ENCODE measurements around the gene CD63.

The CD63 gene

DNA sequence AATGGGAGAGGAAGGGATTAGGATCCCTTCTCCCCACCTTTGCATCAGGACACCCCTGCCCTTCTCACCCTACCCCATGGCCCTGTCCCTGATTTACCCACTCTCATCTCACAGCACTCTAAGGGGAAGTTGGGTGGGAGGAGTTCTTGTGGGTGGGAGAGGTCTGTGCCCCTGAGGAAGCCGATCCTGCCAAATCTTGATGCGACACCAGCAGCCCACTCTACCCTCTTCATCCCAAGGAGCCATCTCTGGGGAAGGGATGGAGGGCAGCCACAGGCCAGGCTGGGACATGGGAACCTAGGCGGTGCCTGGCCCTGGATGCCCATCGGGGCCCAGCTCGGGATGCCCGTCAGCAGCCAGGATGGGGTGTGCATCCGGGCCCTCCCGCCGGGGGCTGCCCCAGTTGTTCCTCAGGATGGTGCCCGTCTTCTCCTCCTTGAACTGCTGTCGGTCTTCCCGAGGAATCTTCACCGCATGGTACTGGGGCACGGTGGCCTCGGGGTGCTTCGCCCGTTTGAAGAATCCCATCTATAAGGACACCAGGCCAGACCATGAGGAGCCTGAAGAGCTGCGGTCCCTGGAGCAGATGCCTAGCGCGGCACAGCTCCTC lies 43.9 kb downstream of the CD63 start:
- no peak for DNase-seq

DNA sequence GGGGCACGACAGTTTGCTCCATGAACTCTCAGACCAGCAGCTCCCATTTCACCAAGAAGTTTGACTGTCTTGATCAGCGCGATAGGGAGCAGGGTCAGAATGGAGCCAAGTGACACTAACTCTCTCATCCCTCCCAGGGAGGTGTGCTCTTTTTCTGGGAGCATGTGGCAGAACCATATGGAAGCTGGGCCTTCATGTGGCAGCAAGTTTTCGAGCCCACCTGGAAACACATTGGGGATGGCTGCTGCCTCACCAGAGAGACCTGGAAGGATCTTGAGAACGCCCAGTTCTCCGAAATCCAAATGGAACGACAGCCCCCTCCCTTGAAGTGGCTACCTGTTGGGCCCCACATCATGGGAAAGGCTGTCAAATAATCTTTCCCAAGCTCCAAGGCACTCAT lies 45.1 kb downstream of the CD63 start:
- DNase-seq: no peak

DNA sequence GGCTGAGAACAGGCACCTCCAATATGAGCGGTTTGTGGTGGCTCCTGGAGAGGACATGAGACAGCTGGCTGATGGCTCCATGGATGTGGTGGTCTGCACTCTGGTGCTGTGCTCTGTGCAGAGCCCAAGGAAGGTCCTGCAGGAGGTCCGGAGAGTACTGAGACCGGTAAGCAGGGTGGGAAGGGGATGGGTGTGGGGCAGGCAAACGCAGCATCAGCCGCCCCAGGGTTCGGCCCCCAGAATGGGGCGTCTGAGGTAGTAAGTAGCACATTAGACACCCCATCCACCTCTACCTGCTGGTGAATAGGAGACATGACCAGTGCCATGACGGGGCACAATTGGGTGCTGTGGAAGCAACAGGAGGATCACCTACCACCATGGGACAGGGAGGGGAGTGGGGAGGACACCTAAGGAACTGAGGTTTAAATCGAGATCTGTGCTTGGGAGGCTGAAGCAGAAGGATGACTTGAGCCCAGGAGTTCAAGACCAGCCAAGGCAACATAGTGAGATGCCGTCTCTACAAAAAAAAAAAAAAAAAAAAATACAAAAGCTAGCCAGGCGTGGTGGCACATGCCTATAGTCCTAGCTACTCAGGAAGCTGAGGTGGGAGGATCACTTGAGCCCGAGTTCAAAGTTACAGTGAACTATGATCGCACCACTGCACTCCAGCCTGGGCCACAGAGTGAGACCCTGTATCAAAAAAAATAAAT lies 46.6 kb downstream of the CD63 start:
- DNase-seq: no peak

GRCh38 chr12:55681142-55682077 lies 47.4 kb downstream of the CD63 start:
- DNase-seq: peak; percentile 55

DNA sequence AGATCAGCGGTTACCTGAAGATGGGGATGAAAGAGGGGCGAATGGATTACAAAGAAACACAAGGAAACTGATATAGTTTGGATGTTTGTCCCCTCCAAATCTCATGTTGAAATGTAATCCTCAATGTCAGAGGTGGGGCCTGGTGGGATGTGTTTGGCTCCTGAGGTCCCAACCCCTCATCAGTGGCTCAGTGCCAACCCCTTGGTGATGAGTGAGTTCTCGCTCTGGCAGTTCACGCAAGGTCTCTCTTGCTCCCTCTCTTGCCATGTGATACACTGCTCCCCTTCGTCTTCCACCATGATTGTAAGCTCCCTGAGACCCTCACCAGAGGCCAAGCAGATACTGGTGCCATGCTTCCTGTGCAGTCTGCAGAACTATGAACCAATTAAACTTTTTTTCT lies 49.1 kb downstream of the CD63 start:
- no peak for DNase-seq

DNA sequence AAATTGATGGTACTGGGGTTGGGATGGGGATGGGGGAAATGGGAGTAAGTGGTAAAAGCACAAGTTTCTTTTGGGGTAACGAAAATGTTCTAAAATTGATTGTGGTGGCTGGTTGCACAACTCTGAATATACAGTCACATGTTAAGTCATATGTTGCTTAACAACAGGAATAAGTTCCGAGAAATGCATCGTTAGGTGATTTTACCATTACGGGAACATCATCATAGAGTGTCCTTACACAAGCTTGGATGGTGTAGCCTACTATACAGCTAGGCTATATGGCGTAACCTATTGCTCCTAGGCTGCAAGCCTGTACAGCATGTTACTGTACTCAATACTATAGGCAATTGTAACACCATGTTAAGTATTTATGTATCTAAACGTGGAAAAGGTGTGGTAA lies 52.1 kb downstream of the CD63 start:
- no peak for DNase-seq

DNA sequence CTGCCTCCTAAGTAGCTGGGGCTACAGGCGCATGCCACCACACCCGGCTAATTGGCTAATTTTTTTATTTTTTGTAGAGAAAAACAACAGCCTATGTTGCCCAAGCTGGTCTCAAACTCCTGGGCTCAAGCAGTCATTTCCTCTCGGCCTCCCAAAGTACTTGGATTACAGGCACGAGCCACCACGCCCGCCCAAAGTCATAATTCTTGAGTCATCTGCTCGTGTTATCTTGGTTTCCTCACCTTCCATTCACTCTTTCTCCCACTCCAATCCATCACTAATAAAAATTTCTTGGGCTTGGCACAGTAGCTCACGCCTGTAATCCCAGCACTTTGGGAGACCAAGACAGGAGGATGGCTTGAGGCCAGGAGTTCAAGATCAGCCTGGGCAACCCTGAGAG lies 53.1 kb downstream of the CD63 start:
- no peak for DNase-seq

Data from femur (tissue), 1 donor.